Astrocyte (in vitro differentiated cells and primary cell): ENCODE results near the gene PRR5L. TPM values are rescaled to one million over a fixed set of nuclear protein-coding genes. Genes with fewer than 3 reads are reported as not detected.
A peak's percentile ranks its signal among the peaks of the same experiment; 100 is the strongest.

Source experiments
- DNase-seq: peaks from one replicate; pipeline ENCODE4 v3.0.0-alpha.2; 2010; ENCODE audit warnings: low read depth
- FAIRE-seq: peaks from 2 replicates; lab custom pipeline; 2011; peaks lifted over from hg19 to GRCh38; lab: Jason Lieb, UNC
- H2AFZ ChIP-seq: 2 replicates; pipeline ENCODE4 v1.6.0; 2012; ENCODE audit warnings: low read depth, low read length, inconsistent platforms
- H3K27ac ChIP-seq: 2 replicates; pipeline ENCODE4 v1.5.1; 2011; ENCODE audit warnings: low read depth, low read length, inconsistent platforms
- H3K27me3 ChIP-seq: 2 replicates; pipeline ENCODE4 v1.6.0; 2011; ENCODE audit warnings: low read length, inconsistent platforms; ENCODE audit not compliant: insufficient read depth
- H3K36me3 ChIP-seq: 2 replicates; pipeline ENCODE4 v1.5.1; 2011; ENCODE audit warnings: low read length, inconsistent platforms; ENCODE audit not compliant: insufficient read depth
- H3K4me1 ChIP-seq: 2 replicates; pipeline ENCODE4 v1.5.1; 2011; ENCODE audit warnings: low read length, inconsistent platforms; ENCODE audit not compliant: insufficient read depth
- H3K4me2 ChIP-seq: 2 replicates; pipeline ENCODE4 v1.6.0; 2012; ENCODE audit warnings: low read length, inconsistent platforms
- H3K4me3 ChIP-seq: 2 replicates; pipeline ENCODE4 v1.5.1; 2011; ENCODE audit warnings: low read depth, mild to moderate bottlenecking, low read length, inconsistent platforms; ENCODE audit not compliant: insufficient read depth
- H3K79me2 ChIP-seq: 2 replicates; pipeline ENCODE4 v1.6.0; 2012; ENCODE audit warnings: mild to moderate bottlenecking, low read length, inconsistent platforms; ENCODE audit not compliant: insufficient read depth
- H3K9ac ChIP-seq: 2 replicates; pipeline ENCODE4 v1.6.0; 2012; ENCODE audit warnings: mild to moderate bottlenecking, low read length, inconsistent platforms
- H3K9me3 ChIP-seq: 2 replicates; pipeline ENCODE4 v1.5.1; 2012; ENCODE audit warnings: low read depth, mild to moderate bottlenecking, low read length, inconsistent platforms; ENCODE audit not compliant: insufficient read depth
- H4K20me1 ChIP-seq: 2 replicates; pipeline ENCODE4 v1.6.0; 2012; ENCODE audit warnings: low read length, inconsistent platforms; ENCODE audit not compliant: insufficient read depth
- H3K27ac Mint-ChIP-seq: one replicate; pipeline ENCODE4 v1.8.0; 2021; ENCODE audit warnings: mild to moderate bottlenecking, mixed read lengths; ENCODE audit not compliant: unreplicated experiment
- H3K27me3 Mint-ChIP-seq: one replicate; pipeline ENCODE4 v1.8.0; 2021; ENCODE audit warnings: low read depth, mixed read lengths; ENCODE audit not compliant: unreplicated experiment
- H3K36me3 Mint-ChIP-seq: one replicate; pipeline ENCODE4 v1.8.0; 2021; ENCODE audit warnings: low read depth, mixed read lengths; ENCODE audit not compliant: unreplicated experiment
- H3K4me1 Mint-ChIP-seq: one replicate; pipeline ENCODE4 v1.8.0; 2021; ENCODE audit warnings: low read depth, mixed read lengths; ENCODE audit not compliant: unreplicated experiment
- H3K4me3 Mint-ChIP-seq: one replicate; pipeline ENCODE4 v1.8.0; 2021; ENCODE audit warnings: mild to moderate bottlenecking, moderate library complexity, mixed read lengths; ENCODE audit not compliant: unreplicated experiment
- H3K9me3 Mint-ChIP-seq: one replicate; pipeline ENCODE4 v1.8.0; 2021; ENCODE audit warnings: mild to moderate bottlenecking, mixed read lengths; ENCODE audit not compliant: unreplicated experiment
- EZH2 ChIP-seq: IDR thresholded peaks from 2 replicates; pipeline ENCODE4 v1.6.1; 2012; ENCODE audit warnings: mild to moderate bottlenecking, low read length, inconsistent platforms; ENCODE audit not compliant: insufficient read depth
- total RNA-seq: library from RNA; stranded (reverse); gene quantifications from 2 replicates; pipeline ENCODE4 v1.2.1, GENCODE V29; 2021
- TF ChIP-seq, protein P1 (sequence below): IDR thresholded peaks from 2 replicates; pipeline ENCODE4 v1.5.1; 2011; ENCODE audit warnings: low read depth, mild to moderate bottlenecking, inconsistent platforms, low read length, moderate library complexity; ENCODE audit not compliant: insufficient read depth

PRR5L gene
- total RNA-seq, 1 donor from 2014 or later = 55.6 TPM

DNA sequence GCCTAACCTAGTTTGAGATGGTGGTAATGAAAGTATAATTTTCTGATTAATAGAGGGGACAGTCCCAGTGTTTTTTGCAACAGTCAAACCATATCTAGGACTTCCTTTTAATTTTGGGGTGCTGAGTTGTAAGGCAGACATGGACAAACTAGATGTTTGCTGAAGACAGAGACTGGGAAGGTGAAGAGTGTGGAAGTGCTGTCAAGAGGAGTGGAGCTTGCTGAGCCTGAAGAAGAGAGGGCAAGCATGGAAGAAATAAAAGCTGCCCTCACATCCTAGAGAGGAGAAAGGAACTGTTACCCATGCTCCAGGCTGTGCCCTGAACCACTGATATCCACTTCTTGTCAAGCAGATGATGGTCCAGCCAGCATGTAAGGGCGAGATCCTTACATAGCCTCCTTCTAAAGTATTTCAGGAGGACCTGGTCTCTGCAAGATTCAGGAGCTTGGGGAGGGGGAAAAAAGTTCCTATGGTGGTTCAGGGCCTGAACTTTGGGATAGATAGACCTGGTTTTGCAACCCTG lies 51.4 kb downstream of the PRR5L start:
- H3K9ac ChIP-seq = no peak overlapping the region
- H3K27ac Mint-ChIP-seq = no peak overlapping the region
- no peaks in the 10 kb centered on the region for H4K20me1 ChIP-seq
- no peak overlapping the region for H3K4me3 ChIP-seq
- no peak overlapping the region for H3K4me3 Mint-ChIP-seq
- no peaks in the 10 kb centered on the region for H3K36me3 Mint-ChIP-seq
- H3K27ac ChIP-seq = no peak overlapping the region
- H3K9me3 ChIP-seq = no peaks in the 10 kb centered on the region
- no peak overlapping the region for H3K4me2 ChIP-seq
- peaks cover 6% of the 10 kb centered on the region for H3K4me1 Mint-ChIP-seq
- no peaks in the 10 kb centered on the region for H3K27me3 ChIP-seq
- H3K27me3 Mint-ChIP-seq = peaks cover 8% of the 10 kb centered on the region
- DNase-seq (no peak), FAIRE-seq (no peak)
- H3K4me1 ChIP-seq = no peaks in the 10 kb centered on the region
- no peak overlapping the region for H2AFZ ChIP-seq
- TF ChIP-seq, protein P1, sequence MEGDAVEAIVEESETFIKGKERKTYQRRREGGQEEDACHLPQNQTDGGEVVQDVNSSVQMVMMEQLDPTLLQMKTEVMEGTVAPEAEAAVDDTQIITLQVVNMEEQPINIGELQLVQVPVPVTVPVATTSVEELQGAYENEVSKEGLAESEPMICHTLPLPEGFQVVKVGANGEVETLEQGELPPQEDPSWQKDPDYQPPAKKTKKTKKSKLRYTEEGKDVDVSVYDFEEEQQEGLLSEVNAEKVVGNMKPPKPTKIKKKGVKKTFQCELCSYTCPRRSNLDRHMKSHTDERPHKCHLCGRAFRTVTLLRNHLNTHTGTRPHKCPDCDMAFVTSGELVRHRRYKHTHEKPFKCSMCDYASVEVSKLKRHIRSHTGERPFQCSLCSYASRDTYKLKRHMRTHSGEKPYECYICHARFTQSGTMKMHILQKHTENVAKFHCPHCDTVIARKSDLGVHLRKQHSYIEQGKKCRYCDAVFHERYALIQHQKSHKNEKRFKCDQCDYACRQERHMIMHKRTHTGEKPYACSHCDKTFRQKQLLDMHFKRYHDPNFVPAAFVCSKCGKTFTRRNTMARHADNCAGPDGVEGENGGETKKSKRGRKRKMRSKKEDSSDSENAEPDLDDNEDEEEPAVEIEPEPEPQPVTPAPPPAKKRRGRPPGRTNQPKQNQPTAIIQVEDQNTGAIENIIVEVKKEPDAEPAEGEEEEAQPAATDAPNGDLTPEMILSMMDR = no peak
- TF ChIP-seq EZH2 = no peak
- no peaks in the 10 kb centered on the region for H3K9me3 Mint-ChIP-seq
- no peaks in the 10 kb centered on the region for H3K36me3 ChIP-seq
- no peaks in the 10 kb centered on the region for H3K79me2 ChIP-seq

DNA sequence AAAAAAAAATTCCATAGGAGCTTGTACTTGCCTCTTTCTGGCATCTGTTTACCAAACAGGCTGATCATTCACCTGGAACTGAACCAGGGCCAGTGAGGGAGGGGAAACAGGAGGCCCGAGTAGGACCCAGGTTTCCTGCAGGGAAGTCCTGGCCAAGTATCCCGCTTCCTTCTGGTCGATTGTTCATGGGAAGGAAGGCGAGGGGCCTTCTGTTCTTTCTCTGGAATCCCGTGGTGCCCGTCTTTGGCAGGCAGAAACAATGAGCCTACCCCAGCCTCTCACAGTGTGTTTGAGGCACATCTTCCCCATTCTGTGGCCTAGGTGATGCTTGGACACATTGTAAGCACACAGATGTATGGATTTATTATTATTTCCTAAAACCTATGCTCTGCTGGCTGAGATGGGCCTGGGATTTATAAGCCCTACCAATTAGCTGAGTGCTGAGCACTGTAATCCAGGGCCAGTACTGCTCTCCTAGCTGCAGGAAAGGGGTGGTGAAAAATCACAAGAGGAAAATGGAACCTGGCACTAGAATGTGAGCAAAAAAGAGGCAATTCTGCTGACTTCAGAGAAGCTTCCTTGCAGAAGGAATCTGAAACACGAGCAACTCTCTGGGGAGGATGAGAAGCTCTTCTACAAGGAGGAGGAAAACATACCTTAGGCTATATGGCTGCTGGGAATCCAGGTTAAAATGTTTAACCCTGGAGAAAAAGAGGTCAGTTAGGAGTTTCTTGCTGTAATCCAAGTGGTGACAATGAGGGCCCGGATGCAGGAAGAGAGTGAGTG lies 53.5 kb downstream of the PRR5L start:
- Mint-ChIP-seq H3K27ac (no peak overlapping the region), H3K4me1 (peaks cover 10% of the 10 kb centered on the region), H3K36me3 (no peaks in the 10 kb centered on the region), H3K9me3 (no peaks in the 10 kb centered on the region), H3K4me3 (no peak overlapping the region), H3K27me3 (peaks cover 4% of the 10 kb centered on the region)
- H4K20me1 ChIP-seq = no peaks in the 10 kb centered on the region
- DNase-seq (no peak), FAIRE-seq (no peak)
- no peaks in the 10 kb centered on the region for H3K9me3 ChIP-seq
- no peaks in the 10 kb centered on the region for H3K27me3 ChIP-seq
- H3K9ac ChIP-seq = no peak overlapping the region
- no peak for TF ChIP-seq EZH2
- TF ChIP-seq, protein P1 = no peak
- H3K27ac ChIP-seq = no peak overlapping the region
- H3K4me2 ChIP-seq = no peak overlapping the region
- no peak overlapping the region for H3K4me3 ChIP-seq
- no peaks in the 10 kb centered on the region for H3K79me2 ChIP-seq
- peak overlapping the region; percentile 57 for H2AFZ ChIP-seq
- no peaks in the 10 kb centered on the region for H3K36me3 ChIP-seq
- H3K4me1 ChIP-seq = peaks cover 4% of the 10 kb centered on the region

DNA sequence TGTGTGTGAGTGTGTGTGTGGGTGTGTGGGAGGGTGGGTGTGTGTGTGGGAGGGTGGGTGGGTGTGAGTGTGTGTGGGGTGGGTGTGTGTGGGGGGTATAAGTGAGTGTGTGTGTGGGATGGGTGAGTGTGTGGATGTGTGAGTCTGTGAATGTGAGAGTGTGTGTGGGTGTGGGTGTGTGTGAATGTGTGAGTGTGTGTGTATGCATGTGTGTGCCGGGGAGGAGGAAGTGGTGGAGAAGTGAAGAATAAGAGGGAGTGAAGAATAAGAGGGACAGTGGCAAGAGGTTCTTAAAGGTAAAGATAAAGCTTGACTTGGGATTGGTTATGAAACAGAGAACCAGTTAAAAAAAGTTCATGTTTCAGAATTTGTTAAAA lies 54.0 kb downstream of the PRR5L start:
- H3K4me1 ChIP-seq = peaks cover 8% of the 10 kb centered on the region
- no peaks in the 10 kb centered on the region for H3K36me3 ChIP-seq
- peak overlapping the region; percentile 57 for H2AFZ ChIP-seq
- H3K9me3 ChIP-seq = no peaks in the 10 kb centered on the region
- H3K4me3 Mint-ChIP-seq = no peak overlapping the region
- peaks cover 12% of the 10 kb centered on the region for H3K4me1 Mint-ChIP-seq
- no peaks in the 10 kb centered on the region for H3K9me3 Mint-ChIP-seq
- H3K27ac Mint-ChIP-seq = no peak overlapping the region
- FAIRE-seq (no peak), DNase-seq (no peak)
- no peaks in the 10 kb centered on the region for H3K79me2 ChIP-seq
- no peak overlapping the region for H3K9ac ChIP-seq
- no peaks in the 10 kb centered on the region for H3K36me3 Mint-ChIP-seq
- no peak overlapping the region for H3K4me3 ChIP-seq
- H3K27ac ChIP-seq = no peak overlapping the region
- TF ChIP-seq EZH2 = no peak
- TF ChIP-seq, protein P1 = no peak
- H3K27me3 ChIP-seq = no peaks in the 10 kb centered on the region
- peaks cover 4% of the 10 kb centered on the region for H3K27me3 Mint-ChIP-seq
- H4K20me1 ChIP-seq = no peaks in the 10 kb centered on the region
- no peak overlapping the region for H3K4me2 ChIP-seq
